ENCODE data around the gene ERICH2.
A peak's percentile ranks its signal among the peaks of the same experiment; 100 is the strongest.

ERICH2 gene

GRCh38 chr2:170763232-170763631, 6.9 kb upstream of the ERICH2 start:
- DNase-seq (ENCODE audit: low read depth): no peak
- TF ChIP-seq CTCF (IDR thresholded peaks at IDR 0.05; ENCODE audit: low read length, missing control alignments): no peak
- H3K4me3 ChIP-seq (replicated peaks; ENCODE audit: low read depth, low read length): no peak overlapping the region

GRCh38 chr2:170764880-170765261, 5.3 kb upstream of the ERICH2 start:
- no peak for TF ChIP-seq CTCF (IDR thresholded peaks at IDR 0.05; ENCODE audit: low read length, missing control alignments)
- H3K4me3 ChIP-seq (replicated peaks; ENCODE audit: low read depth, low read length): no peak overlapping the region
- no peak for DNase-seq (ENCODE audit: low read depth)

GRCh38 chr2:170766693-170767092, 3.5 kb upstream of the ERICH2 start:
- DNase-seq (ENCODE audit: low read depth): no peak
- no peak for TF ChIP-seq CTCF (IDR thresholded peaks at IDR 0.05; ENCODE audit: low read length, missing control alignments)
- H3K4me3 ChIP-seq (replicated peaks; ENCODE audit: low read depth, low read length): no peak overlapping the region

- peak; percentile 34 for DNase-seq (ENCODE audit: low read depth)
- no peak for TF ChIP-seq CTCF (IDR thresholded peaks at IDR 0.05; ENCODE audit: low read length, missing control alignments)
- peak overlapping the region; percentile 62 for H3K4me3 ChIP-seq (replicated peaks; ENCODE audit: low read depth, low read length)
Observed at GRCh38 chr2:170770606-170771420, 635 bp downstream of the ERICH2 start.

GRCh38 chr2:170771421-170771937, 1.3 kb downstream of the ERICH2 start:
- DNase-seq (ENCODE audit: low read depth): no peak
- peak overlapping the region; percentile 50 for H3K4me3 ChIP-seq (replicated peaks; ENCODE audit: low read depth, low read length)
- TF ChIP-seq CTCF (IDR thresholded peaks at IDR 0.05; ENCODE audit: low read length, missing control alignments): no peak

- no peak for TF ChIP-seq CTCF (IDR thresholded peaks at IDR 0.05; ENCODE audit: low read length, missing control alignments)
- no peak overlapping the region for H3K4me3 ChIP-seq (replicated peaks; ENCODE audit: low read depth, low read length)
- no peak for DNase-seq (ENCODE audit: low read depth)
Observed at GRCh38 chr2:170772295-170772694, 2.1 kb downstream of the ERICH2 start.

GRCh38 chr2:170774074-170774473, 3.9 kb downstream of the ERICH2 start:
- no peak for TF ChIP-seq CTCF (IDR thresholded peaks at IDR 0.05; ENCODE audit: low read length, missing control alignments)
- DNase-seq (ENCODE audit: low read depth): no peak
- H3K4me3 ChIP-seq (replicated peaks; ENCODE audit: low read depth, low read length): no peak overlapping the region

Data from fibroblast of pulmonary artery (primary cell).